22Rv1 (cell line): ENCODE measurements around the gene RTP5.
"Not testable (repeated sequence)": the region's sequence is repeated elsewhere in the genome, so short reads cannot be mapped to it uniquely, and the experiment has no call there.

ENCODE experiments used
- H3K27ac ChIP-seq: fragments of 450-650 bp; 2 replicates; pipeline ENCODE4 v1.5.1; 2017
- CTCF ChIP-seq: fragments of 450-650 bp; IDR thresholded peaks from 2 replicates; pipeline ENCODE4 v1.5.1; 2017; ENCODE audit warnings: mild to moderate bottlenecking
- ZFX ChIP-seq: fragments of 450-650 bp; IDR thresholded peaks from 2 replicates; pipeline ENCODE4 v1.6.1; 2017; ENCODE audit warnings: antibody characterized with exemption, borderline replicate concordance

Gene RTP5

GRCh38 chr2:241869087-241869961, at the start of gene RTP5:
Gene RTP5 (plus strand): TSS chr2:241869729. CDS start chr2:241869757, 28 bp downstream.
- TF ChIP-seq ZFX = no peak
- TF ChIP-seq CTCF = no peak
- no peak within 1 kb of the TSS for H3K27ac ChIP-seq

DNA sequence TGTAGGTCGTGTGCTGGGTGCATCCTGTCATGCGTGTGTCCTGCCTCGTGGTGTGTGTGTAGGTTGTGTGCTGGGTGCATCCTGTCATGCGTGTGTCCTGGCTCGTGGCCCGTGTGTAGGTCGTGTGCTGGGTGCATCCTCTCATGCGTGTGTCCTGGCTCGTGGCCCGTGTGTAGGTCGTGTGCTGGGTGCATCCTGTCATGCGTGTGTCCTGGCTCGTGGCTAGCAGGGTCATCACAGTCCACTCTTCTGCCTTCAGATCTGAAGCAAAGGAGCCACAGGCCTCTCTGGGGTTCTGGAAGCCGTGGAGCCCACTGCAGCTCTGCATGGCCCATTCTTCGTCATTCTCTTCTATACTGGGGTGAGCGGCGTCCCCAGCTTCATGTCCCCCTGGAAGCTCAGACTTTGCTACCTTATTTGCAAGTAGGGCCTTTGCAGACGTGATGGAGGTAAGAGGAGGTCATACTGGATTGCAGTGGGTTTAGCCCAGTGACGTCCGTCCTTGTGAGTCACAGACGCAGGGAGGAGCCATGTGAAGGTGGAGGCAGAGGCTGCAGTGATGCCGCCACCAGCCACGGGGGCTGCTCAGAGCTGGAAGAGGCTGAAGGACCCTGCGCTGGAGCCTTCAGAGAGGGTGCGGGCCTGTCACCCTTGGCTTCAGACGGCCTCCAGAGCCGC, 49.4 kb upstream of the RTP5 start:
- not testable (repeated sequence) for H3K27ac ChIP-seq

DNA sequence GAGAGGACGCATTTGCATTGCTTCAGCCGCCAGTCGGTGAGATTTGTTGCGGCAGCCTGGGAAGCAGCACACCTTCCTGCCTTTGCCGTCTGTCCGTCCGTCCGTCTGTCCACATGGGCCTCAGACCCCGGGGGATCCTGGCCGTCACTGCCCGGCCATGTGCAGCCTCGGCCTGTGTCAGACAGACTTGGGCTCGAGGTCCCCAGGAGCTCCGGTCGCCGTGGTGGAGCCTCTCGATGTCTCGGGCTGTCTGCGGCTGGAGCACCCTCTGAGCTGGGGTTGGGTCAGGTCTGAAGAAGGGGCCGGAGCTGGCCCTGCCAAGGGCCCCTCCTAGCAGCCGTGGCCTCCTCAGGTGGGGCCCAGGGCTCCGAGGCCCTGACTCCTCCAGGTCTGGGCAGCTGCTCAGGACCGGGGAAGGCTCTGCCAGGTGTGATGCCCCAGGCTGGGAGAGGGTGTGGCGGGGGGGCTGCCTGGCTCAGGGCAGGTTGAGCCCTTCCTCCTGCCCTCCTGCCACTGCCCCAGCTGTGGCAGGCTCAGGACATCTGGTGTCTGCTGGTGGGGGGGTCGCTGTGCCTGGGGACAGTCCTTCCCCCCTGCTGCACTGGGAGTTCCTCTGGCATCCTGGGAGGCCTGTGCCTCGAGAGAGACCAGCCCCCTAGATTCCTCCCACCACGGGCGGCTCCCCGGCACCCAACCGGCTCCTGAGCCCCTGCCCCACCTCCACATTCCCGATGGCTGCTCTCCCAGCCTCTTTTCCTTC, 48.7 kb upstream of the RTP5 start:
- H3K27ac ChIP-seq = no peak overlapping the region
- no peak for TF ChIP-seq CTCF
- TF ChIP-seq ZFX = no peak

- TF ChIP-seq CTCF = no peak
- TF ChIP-seq ZFX = no peak
- H3K27ac ChIP-seq = no peak overlapping the region
Observed at GRCh38 chr2:241821460-241822263, 47.9 kb upstream of the RTP5 start.

- H3K27ac ChIP-seq = no peak overlapping the region
- no peak for TF ChIP-seq ZFX
- no peak for TF ChIP-seq CTCF
Observed at GRCh38 chr2:241822264-241822623, 47.3 kb upstream of the RTP5 start.

DNA sequence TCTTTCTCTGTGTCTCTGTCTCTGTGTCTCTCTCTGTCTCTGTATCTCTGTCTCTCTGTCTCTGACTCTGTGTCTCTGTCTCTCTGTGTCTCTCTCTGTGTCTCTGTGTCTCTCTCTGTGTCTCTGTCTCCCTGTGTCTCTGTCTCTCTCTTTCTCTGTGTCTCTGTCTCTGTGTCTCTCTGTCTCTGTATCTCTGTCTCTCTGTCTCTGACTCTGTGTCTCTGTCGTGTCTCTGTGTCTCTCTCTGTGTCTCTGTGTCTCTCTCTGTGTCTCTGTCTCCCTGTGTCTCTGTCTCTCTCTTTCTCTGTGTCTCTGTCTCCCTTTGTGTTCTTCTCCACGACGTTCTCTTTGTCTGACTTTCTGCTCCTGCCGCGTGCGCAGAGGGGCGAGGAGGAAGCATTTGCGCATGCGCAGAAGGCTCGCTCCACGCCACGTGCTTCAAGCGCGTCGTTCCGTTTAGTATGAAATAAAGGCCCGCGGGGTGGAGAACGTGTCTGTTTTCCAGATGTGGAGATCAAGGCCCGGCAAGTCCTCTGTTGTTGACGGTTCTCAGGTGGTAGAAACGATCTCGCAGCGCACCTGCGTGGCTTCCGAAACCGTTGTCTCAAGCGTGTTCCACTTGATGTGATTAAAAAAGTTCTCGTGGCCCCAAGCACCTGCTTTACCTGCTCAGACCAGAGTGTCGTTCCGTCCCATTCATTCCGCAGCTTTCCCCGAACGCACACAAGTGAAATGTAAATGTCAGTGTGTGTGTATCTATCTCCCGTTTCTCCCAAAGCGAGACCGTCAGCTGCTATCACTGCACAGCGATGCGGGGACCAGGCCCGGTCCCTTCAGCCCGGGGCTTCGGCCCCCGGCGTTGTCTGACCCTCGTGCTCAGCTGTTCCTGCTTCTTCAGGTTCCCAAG, 45.7 kb upstream of the RTP5 start:
- not testable (repeated sequence) for H3K27ac ChIP-seq

- H3K27ac ChIP-seq = no peak overlapping the region
Observed at GRCh38 chr2:241827394-241827793, 42.1 kb upstream of the RTP5 start.

More at GRCh38 chr2:241827394-241827793, 42.1 kb upstream of the RTP5 start:
- TF ChIP-seq ZFX (no peak), CTCF (no peak)
